SIG-M5 (cell line): ENCODE measurements around the gene GTSE1.

ENCODE experiments used
- DNase-seq: peaks from one replicate; lab custom pipeline; 2025; lab: John Stamatoyannopoulos, UW

Gene GTSE1

DNA sequence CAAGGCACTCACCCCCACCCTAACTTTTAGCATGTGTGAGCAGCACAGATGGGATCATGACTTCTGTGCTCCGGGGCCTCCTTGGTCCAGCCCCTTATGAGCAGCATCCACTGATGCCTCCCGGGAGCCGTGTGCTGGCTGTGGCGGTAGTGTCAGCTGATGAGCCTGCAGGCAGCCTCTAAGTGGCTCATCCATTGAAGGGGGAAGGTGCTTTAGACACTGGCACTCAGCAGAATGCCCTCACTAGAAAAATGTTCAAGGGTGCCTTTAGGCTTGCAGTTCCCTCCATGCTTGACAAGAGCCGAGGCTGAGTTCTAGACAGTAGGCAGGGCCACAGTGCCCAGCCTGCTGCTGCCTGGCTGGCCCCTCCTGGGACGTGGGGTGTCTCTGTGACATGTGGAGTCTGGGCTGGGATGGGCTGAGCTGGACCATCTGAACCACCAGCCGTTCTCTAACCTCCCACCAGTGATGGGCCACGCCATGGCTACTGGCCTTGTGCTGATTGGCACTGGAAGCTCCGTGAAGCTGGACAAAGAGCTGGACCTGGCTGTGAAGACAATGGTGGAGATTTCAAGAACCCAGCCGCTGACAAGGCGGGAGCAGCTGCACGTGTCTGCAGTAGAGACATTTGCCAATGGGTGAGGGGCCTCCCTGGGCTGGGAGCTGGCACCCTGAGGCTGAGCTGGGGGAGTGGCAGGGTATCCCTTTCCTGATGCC, 23.1 kb upstream of the GTSE1 start:
- no peak for DNase-seq

GRCh38 chr22:46274381-46274780, 22.3 kb upstream of the GTSE1 start:
- no peak for DNase-seq

DNA sequence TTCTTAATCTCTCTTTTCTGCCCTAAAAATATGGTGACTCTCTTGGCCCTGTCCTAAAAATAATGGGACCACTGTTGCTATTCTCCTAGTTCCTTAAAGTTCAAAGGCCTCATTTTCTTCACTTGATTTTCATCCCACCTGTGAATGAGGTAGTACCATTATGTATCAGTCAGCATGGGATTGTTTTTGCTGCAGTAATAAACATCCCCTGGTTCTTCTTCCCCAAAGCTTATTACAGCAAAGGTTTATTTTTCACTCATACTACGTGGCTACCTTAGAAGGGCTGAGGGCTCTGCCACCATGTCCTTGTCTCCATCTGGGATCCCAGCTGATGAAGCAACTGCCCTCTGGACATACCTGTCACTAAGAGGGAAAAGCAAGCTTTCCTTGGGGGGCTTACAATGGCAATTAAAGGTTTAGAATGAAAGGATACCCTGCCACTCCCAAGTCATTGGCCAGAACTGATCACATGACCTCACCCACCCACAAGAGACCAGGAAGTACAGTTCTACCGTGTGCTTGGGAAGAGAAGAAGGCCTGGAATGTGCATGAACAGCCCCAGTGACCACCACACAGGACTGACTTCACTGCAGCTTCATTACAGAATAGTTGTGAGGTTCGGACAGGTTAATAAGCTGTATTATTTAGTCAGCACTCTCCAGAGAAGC, 21.1 kb upstream of the GTSE1 start:
- DNase-seq: no peak

DNA sequence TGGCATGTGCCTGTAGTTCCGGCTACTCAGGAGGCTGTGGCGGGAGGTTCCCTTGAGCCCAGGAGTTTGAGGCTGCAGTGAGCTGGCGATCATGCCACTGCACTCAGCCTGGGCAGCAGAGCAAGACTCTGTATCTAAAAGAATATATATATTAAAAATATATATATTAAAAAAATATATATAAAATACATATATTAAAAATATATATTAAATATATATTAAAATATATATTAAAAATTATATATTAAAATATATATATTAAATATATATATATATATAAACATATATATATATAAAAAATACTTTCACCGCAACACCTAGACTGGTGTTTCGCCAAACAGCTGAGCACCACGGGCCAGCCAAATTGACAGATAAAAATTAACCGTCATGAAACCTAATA, 20.1 kb upstream of the GTSE1 start:
- DNase-seq: no peak

- DNase-seq: no peak
Observed at GRCh38 chr22:46278656-46279645, 17.7 kb upstream of the GTSE1 start.

DNA sequence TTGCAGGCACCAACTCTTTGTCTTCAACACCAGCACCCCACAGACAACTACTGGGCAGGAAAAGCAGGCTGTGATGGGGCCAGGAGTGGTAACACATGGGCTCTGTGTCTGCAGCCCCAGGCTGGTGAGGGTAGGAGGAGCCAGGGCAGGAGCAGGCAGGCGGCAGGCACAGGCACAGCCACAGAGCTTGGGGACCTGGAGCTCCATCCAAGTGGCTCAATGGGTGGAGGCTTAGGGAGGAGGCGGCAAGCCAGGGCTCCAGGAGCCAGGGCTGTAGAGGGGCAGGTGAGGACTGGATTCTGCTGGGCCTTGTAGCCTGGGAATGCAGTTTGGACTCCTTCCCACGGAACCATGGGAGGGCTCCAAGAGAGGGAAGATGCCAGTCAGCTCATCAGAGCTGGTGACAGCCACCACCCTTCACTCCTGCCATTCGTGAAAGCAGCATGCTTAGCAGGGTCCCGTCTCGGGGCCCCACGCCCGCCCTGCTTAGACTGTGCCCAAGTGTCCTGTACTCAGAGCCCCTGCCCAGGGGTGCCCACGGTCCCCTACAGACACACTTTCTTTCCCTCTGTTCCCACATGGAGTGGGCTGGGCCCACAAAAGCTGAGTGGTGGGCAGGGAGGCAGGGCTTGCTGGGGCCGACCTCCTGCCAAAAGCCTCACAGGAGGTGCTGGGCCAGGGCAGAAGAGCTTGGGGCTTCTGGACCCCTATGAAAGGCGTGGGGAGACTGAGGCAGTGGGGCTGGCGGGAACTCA, 16.4 kb upstream of the GTSE1 start:
- DNase-seq: no peak

DNA sequence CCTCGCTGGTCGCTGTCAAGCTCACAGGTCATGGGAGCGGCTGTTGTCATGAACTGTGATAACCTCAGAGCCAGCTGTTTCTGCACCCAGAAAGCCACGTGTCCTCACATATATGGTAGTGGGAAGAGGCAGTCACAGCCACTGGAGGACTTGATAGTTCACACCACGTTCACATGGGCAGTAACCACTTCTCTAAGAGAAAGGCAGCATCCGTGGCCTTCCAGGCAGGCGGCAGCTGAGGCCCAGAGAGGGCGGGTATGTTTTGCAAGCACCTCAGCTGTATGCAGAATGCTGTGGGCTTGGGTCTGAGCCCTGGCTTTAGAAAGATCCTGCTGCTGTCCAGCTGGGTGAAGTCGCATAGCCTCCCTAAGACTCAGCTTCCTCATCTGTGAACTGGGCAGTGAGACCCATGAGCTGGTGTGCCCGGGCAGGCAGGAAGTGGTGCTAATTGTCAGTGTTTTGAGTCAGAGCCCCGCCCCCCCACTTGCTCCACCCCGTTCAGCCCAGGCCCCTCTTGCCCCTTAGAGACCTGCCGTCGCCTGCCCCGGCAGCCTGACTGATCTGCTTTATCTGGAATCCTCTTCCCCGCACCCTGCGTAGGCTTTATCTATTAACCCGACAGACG, 15.6 kb upstream of the GTSE1 start:
- DNase-seq: no peak

GRCh38 chr22:46281866-46282678, 14.6 kb upstream of the GTSE1 start:
- no peak for DNase-seq

GRCh38 chr22:46286006-46286405, 10.7 kb upstream of the GTSE1 start:
- no peak for DNase-seq

- no peak for DNase-seq
Observed at GRCh38 chr22:46286941-46287872, 9.5 kb upstream of the GTSE1 start.

DNA sequence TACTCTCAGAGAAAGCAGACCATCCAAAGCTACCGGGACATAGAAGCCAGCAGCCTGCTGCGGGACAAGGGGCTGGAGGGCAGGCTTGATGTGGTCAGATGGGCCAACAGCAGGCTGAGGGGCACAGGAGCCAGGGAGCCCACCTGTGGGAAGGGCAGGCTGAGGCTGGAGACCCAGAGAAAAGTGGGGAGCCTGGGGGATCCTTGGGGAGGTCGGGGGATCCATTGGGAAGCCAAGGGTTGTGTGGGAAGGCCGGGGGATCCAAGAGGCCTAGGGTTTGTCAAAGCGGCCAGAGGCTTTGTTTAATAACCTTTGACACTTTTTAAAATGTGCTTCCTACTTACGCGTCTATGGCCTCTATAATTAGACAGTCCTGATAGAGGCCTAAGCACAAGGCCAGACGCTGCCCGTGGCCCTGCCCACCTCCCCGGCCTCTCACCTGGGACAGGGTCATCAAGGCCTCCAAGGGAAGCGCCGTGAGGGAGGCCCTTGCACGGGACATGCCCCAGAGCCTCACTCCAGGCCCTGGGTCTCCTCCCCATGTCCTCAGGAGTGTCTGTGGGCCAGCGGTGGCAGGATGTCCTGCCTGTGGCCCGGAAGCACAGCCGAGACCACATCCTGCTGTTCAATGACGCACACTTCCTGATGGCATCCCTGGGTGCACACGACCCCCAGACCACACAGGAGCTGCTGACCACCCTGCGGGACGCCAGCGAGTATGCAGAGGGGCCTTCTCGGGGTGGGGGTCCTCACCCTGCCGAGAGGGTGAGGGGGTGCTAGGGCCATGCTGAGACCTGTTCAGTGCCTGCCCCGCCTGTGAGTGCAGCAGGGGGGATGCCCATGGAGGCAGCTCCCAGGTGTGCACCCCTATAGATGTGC, 8.6 kb upstream of the GTSE1 start:
- no peak for DNase-seq

DNA sequence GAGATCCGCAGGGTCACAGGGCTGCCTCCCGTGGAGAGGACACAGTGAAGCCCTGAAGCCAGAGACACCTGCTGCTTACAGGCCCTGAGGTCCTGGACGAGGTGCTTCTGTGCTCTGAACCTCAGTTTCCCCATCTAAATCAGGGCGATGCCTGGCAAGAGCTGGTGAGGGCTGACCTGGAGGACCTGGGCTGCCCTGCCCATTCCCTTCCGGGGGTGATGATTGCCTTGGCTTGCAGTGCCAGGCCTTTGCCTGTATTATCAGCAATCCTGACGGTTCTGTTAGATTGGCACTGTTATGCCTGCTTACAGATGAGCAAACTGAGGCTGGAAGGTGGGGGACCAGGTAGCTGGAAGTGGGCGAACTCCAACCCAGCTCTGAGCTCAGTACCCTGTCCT, 7.8 kb upstream of the GTSE1 start:
- DNase-seq: no peak

DNA sequence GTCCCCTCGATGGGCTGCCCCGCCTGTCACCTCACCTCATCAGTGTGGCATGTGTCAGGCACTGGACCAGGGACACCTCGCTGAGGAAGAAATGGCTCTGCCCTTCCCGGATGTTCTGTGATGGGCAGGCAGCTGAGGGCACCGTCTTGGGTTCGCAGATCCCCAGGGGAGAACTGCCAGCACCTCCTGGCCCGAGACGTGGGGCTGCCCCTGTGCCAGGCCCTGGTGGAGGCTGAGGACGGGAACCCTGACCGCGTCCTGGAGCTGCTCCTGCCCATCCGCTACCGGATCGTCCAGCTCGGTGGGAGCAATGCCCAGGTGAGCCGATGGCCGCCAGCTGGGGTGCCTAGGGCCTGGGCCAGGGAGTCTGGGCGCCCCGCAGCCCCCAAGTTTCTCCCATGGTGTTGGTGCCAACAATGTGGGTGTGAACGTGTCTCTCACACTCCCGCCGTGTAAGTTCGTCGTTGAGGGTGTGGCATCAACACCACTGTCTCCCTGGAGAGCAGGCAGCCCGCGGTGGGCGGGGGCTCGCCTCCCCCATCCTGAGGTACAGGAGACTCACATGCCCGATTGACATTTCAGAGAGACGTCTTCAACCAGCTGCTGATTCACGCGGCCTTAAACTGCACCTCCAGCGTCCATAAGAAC, 7.3 kb upstream of the GTSE1 start:
- no peak for DNase-seq

- no peak for DNase-seq
Observed at GRCh38 chr22:46290121-46290842, 6.4 kb upstream of the GTSE1 start.

GRCh38 chr22:46290843-46291785, 5.6 kb upstream of the GTSE1 start:
- DNase-seq: no peak

DNA sequence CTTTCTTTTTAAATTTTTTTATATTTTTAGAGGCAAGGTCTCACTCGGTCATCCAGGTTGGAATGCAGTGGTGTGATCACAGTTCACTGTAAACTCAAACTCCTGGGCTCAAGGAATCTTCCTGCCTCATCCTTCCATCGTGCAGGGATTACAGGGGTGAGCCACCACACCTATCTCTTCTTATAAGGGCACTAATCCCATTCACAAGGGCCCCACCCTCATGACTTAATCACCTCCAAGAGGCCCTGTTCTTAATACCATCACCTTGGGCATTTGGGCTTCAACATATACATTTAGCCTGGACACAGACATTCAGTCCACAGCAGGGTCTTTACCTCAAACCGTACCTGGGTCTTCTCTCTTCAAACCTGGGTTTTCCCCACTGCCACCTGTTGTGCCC, 4.5 kb upstream of the GTSE1 start:
- no peak for DNase-seq
